Muscle of leg (tissue), 11 donors: ENCODE results near the gene CLSTN2. TPM values are rescaled to one million over a fixed set of nuclear protein-coding genes. Genes with fewer than 3 reads are reported as not detected.

Experiments
- DNase-seq: peaks from one replicate; pipeline ENCODE4 v3.0.0; 2013
- H3K27ac ChIP-seq: one replicate; pipeline ENCODE4 v1.5.1; 2013; ENCODE audit warnings: mild to moderate bottlenecking, low read length, control low read depth
- H3K27me3 ChIP-seq: one replicate; pipeline ENCODE4 v1.6.1; 2013; ENCODE audit warnings: low read length; ENCODE audit not compliant: control insufficient read depth, insufficient read depth
- H3K36me3 ChIP-seq: one replicate; pipeline ENCODE4 v1.6.1; 2013; ENCODE audit warnings: low read length; ENCODE audit not compliant: control insufficient read depth, insufficient read depth
- H3K4me1 ChIP-seq: one replicate; pipeline ENCODE4 v1.6.1; 2013; ENCODE audit warnings: low read length; ENCODE audit not compliant: control insufficient read depth, insufficient read depth
- H3K4me3 ChIP-seq: one replicate; pipeline ENCODE4 v1.5.1; 2013; ENCODE audit warnings: low read length, control low read depth
- H3K9me3 ChIP-seq: replicated peaks from 2 replicates; pipeline ENCODE4 v1.6.1; 2013; ENCODE audit warnings: low read depth, low read length; ENCODE audit not compliant: control insufficient read depth
- WGBS: methylation state at CpG from one replicate; pipeline ENCODE4 v1.1.5; 2013; ENCODE audit warnings: missing lambda C conversion rate; ENCODE audit not compliant: insufficient coverage; 5-methylcytosine and 5-hydroxymethylcytosine counted together
- polyA plus RNA-seq, 8 donors: library from polyadenylated mRNA; unstranded; fragments of 120-200 nt; gene quantifications; one replicate each; pipeline versions ENCODE4 v1.2.1 to v1.2.3, GENCODE V29; 2013; ENCODE audit warnings: inconsistent platforms in 1 of 8, low replicate concordance in 1 of 8; ENCODE audit not compliant: insufficient read length in 8 of 8, insufficient read depth in 1 of 8
- total RNA-seq: library from RNA; stranded (reverse); fragments of 120-200 nt; gene quantifications from one replicate; pipeline ENCODE4 v1.2.4, GENCODE V29; 2013

Gene CLSTN2
- total and polyA plus RNA-seq, 9 donors = 1.9 to 5.2 (median 3.1) TPM

- WGBS = 81% methylated on average over 2 of the region's 4 CpGs
These were observed 618.6 kb downstream of the CLSTN2 start for GRCh38 chr3:140553591-140553990.

GRCh38 chr3:140555666-140556065, 620.7 kb downstream of the CLSTN2 start:
- H3K4me3 ChIP-seq = no peak overlapping the region
- H3K27me3 ChIP-seq = peaks cover 3% of the 10 kb centered on the region
- DNase-seq = no peak
- no peaks in the 10 kb centered on the region for H3K4me1 ChIP-seq
- no peaks in the 10 kb centered on the region for H3K36me3 ChIP-seq
- no peaks in the 10 kb centered on the region for H3K9me3 ChIP-seq
- no peak overlapping the region for H3K27ac ChIP-seq
- WGBS = 92% methylated on average over 2 of the region's 3 CpGs

More at GRCh38 chr3:140553591-140553990, 618.6 kb downstream of the CLSTN2 start:
- Histone ChIP-seq H3K27me3 (peaks cover 3% of the 10 kb centered on the region), H3K9me3 (no peaks in the 10 kb centered on the region), H3K36me3 (no peaks in the 10 kb centered on the region), H3K4me1 (no peaks in the 10 kb centered on the region), H3K4me3 (no peak overlapping the region), H3K27ac (no peak overlapping the region)
- no peak for DNase-seq

DNA sequence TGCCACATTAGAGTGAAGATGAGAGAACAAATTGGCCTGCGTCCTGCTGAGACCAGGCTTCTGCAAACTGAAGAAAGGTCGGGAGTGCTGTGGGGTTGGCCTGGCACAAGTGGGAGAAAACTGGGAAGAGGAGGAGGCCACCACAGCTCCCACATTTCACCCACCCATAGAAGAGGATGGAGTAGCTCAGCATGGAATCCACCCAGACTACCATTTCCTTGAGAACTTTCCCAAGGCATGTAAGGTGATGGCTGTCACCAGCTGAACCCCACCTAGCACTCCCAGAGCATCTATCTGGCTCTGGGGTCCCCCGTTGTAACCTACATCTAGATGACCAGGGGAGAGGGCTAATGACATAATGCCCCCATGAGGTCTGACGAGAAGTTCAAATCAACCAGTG, 622.5 kb downstream of the CLSTN2 start:
- H3K4me1 ChIP-seq = no peaks in the 10 kb centered on the region
- no peak overlapping the region for H3K27ac ChIP-seq
- no peak for DNase-seq
- no peaks in the 10 kb centered on the region for H3K36me3 ChIP-seq
- no CpG with 5 or more reads among the region's 4 CpGs for WGBS
- H3K27me3 ChIP-seq = peaks cover 3% of the 10 kb centered on the region
- H3K9me3 ChIP-seq = no peaks in the 10 kb centered on the region
- H3K4me3 ChIP-seq = no peak overlapping the region

DNA sequence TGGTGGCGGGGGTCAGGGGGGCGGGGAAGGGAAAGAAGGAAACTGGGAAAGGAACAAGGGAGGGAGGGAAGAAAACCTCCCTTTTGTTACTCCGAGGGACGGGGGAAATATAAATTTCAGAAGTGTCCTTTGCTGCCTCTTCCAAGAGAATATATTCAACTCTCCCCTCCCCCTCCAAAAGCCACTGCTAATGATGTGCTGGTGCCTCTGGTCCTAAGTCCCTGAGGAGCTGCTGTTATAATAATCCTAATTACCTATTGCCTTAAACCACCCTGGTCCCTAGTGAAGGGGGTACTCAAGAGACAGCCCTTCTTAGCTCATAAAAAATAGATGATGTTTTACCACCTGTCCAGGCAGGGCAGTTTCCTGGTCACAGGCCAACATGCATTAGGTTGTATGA, 624.6 kb downstream of the CLSTN2 start:
- Histone ChIP-seq H3K27ac (no peak overlapping the region), H3K4me1 (no peaks in the 10 kb centered on the region), H3K36me3 (no peaks in the 10 kb centered on the region), H3K4me3 (no peak overlapping the region), H3K27me3 (peaks cover 3% of the 10 kb centered on the region), H3K9me3 (no peaks in the 10 kb centered on the region)
- WGBS = no CpG with 5 or more reads among the region's 4 CpGs
- DNase-seq = no peak

DNA sequence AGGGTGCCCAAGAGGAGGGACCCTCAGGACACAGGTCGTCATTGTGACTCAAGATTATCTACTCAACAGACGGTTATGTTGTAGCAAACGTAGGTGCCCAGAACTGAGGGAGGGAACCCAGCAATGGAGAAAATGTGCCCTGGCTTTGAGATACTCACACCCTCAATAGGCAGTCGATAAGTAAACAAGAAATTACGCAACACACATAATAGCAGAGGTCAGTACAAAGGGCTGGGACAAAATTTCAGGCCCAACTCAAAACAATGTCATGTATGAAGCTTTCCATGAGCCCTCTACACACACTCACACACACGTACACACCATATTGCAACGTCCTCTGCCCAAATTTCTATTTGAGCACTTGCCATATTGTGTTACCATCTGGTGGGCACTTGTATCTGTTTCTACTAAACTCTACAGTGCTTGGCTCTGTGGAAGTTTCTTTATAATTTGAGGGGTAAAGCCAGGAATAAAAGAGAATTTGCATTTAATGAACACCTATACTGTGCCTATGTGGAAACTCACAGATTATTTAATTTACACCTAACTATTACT, 628.3 kb downstream of the CLSTN2 start:
- H3K36me3 ChIP-seq = no peaks in the 10 kb centered on the region
- DNase-seq = no peak
- no peaks in the 10 kb centered on the region for H3K27me3 ChIP-seq
- H3K4me1 ChIP-seq = no peaks in the 10 kb centered on the region
- 100% methylated on average over 1 of the region's 7 CpGs for WGBS
- H3K4me3 ChIP-seq = no peak overlapping the region
- H3K9me3 ChIP-seq = no peaks in the 10 kb centered on the region
- no peak overlapping the region for H3K27ac ChIP-seq

- no CpG with 5 or more reads among the region's 2 CpGs for WGBS
- Histone ChIP-seq H3K4me1 (no peaks in the 10 kb centered on the region), H3K9me3 (no peaks in the 10 kb centered on the region), H3K36me3 (no peaks in the 10 kb centered on the region), H3K27me3 (no peaks in the 10 kb centered on the region), H3K27ac (no peak overlapping the region), H3K4me3 (no peak overlapping the region)
- DNase-seq = no peak
These were observed 633.1 kb downstream of the CLSTN2 start for GRCh38 chr3:140568131-140568530.

- H3K27me3 ChIP-seq = no peaks in the 10 kb centered on the region
- no peak overlapping the region for H3K27ac ChIP-seq
These were observed 634.0 kb downstream of the CLSTN2 start for GRCh38 chr3:140568842-140569520.

DNA sequence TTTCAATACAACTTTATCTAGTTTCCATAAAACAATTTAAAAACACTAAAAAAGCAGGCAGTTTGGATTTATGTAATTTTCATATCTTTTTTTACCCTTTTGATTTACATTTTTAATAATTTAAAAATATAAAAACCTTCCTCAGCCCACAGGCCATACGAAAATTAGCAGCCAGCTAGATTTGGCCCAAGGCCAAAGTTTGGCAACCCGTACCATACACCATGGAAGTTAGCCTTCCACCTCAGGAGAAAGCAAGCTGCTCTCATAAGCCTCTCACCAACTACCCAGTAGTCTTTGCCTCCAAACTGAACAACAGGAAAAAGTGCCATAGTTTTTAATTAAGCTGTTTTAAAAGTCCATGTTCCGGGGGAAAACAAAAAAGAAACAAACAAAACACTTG, 635.6 kb downstream of the CLSTN2 start:
- 21% methylated on average over 2 of the region's 3 CpGs for WGBS
- no peaks in the 10 kb centered on the region for H3K36me3 ChIP-seq
- DNase-seq = no peak
- no peaks in the 10 kb centered on the region for H3K27me3 ChIP-seq
- no peaks in the 10 kb centered on the region for H3K9me3 ChIP-seq
- H3K4me3 ChIP-seq = no peak overlapping the region
- H3K27ac ChIP-seq = no peak overlapping the region
- no peaks in the 10 kb centered on the region for H3K4me1 ChIP-seq

More at GRCh38 chr3:140568842-140569520, 634.0 kb downstream of the CLSTN2 start:
- Histone ChIP-seq H3K4me3 (no peak overlapping the region), H3K36me3 (no peaks in the 10 kb centered on the region), H3K9me3 (no peaks in the 10 kb centered on the region), H3K4me1 (no peaks in the 10 kb centered on the region)
- no peak for DNase-seq
- WGBS = no CpG with 5 or more reads among the region's 3 CpGs

DNA sequence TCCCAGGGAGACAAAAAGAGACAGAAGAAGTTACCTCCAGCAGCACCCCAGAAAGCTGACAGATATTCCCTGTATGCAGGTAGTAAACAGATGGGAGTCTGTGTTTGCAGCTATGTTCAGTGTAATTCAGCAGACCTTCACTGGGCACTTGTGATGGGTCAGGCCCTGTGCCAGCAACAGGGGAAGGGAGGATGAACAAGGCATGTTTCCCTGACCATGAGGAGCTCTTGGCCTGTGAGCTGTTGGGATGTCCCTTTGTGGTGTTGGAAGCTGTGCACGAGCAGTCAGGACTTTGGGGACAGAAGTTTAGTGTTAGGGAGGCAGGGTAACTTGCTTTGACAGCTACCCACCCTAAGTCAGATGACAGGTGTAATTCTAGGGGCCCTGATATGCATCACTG, 636.9 kb downstream of the CLSTN2 start:
- Histone ChIP-seq H3K4me1 (no peaks in the 10 kb centered on the region), H3K27ac (no peak overlapping the region), H3K4me3 (no peak overlapping the region), H3K27me3 (no peaks in the 10 kb centered on the region), H3K36me3 (no peaks in the 10 kb centered on the region), H3K9me3 (no peaks in the 10 kb centered on the region)
- DNase-seq = no peak
- no CpG with 5 or more reads among the region's 1 CpG for WGBS

DNA sequence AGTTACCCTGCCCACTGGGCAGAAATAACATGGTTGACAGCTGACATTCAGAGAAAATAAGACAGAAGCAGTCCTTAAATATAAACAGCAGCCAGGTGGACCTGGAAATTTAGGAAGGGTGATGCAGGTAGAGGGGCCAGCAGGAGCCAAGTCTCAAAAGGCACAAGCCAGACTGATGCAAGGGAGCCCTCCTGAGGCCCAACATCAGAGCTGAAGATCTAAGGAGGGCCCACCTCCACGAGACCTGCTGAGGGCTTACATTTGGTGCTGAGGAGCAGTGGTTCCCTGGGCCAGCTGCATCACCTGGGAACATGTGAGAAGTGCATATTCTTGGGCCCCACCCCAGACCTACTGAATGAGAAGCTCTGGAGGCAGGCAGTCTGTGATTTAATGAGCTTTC, 637.3 kb downstream of the CLSTN2 start:
- Histone ChIP-seq H3K27me3 (no peaks in the 10 kb centered on the region), H3K27ac (no peak overlapping the region), H3K9me3 (no peaks in the 10 kb centered on the region), H3K4me1 (no peaks in the 10 kb centered on the region), H3K36me3 (no peaks in the 10 kb centered on the region), H3K4me3 (no peak overlapping the region)
- no peak for DNase-seq
- 100% methylated on average over 1 of the region's 1 CpG for WGBS
